ENCODE measurements around the gene LEF1.

LEF1 gene

GRCh38 chr4:108148316-108148715 is 20.4 kb downstream of the LEF1 start:
- no peak for DNase-seq (ENCODE audit: low read depth)

- DNase-seq (ENCODE audit: low read depth): no peak
Measured at GRCh38 chr4:108146819-108147218, 21.9 kb downstream of the LEF1 start.

GRCh38 chr4:108146336-108146735 is 22.4 kb downstream of the LEF1 start:
- no peak for DNase-seq (ENCODE audit: low read depth)

- DNase-seq (ENCODE audit: low read depth): peak; percentile 41
Measured at GRCh38 chr4:108144451-108144850, 24.3 kb downstream of the LEF1 start.

- DNase-seq (ENCODE audit: low read depth): no peak
Measured at GRCh38 chr4:108143515-108143914, 25.2 kb downstream of the LEF1 start.

- no peak for DNase-seq (ENCODE audit: low read depth)
Measured at GRCh38 chr4:108142870-108143269, 25.9 kb downstream of the LEF1 start.

GRCh38 chr4:108141213-108141950 is 27.4 kb downstream of the LEF1 start:
- DNase-seq (ENCODE audit: low read depth): no peak

- DNase-seq (ENCODE audit: low read depth): no peak
Measured at GRCh38 chr4:108140328-108140727, 28.4 kb downstream of the LEF1 start.

- DNase-seq (ENCODE audit: low read depth): no peak
Measured at GRCh38 chr4:108139089-108139488, 29.6 kb downstream of the LEF1 start.

GRCh38 chr4:108135549-108136209 is 33.1 kb downstream of the LEF1 start:
- no peak for DNase-seq (ENCODE audit: low read depth)

- DNase-seq (ENCODE audit: low read depth): no peak
Measured at GRCh38 chr4:108130955-108131354, 37.8 kb downstream of the LEF1 start.

GRCh38 chr4:108129196-108129595 is 39.5 kb downstream of the LEF1 start:
- no peak for DNase-seq (ENCODE audit: low read depth)

GRCh38 chr4:108126806-108127205 is 41.9 kb downstream of the LEF1 start:
- DNase-seq (ENCODE audit: low read depth): no peak

- DNase-seq (ENCODE audit: low read depth): no peak
Measured at GRCh38 chr4:108120789-108121188, 47.9 kb downstream of the LEF1 start.

GRCh38 chr4:108119199-108119800 is 49.4 kb downstream of the LEF1 start:
- DNase-seq (ENCODE audit: low read depth): no peak

- DNase-seq (ENCODE audit: low read depth): no peak
Measured at GRCh38 chr4:108118505-108118904, 50.2 kb downstream of the LEF1 start.

- DNase-seq (ENCODE audit: low read depth): no peak
Measured at GRCh38 chr4:108117418-108118182, 51.1 kb downstream of the LEF1 start.

GRCh38 chr4:108116423-108117168 is 52.1 kb downstream of the LEF1 start:
- no peak for DNase-seq (ENCODE audit: low read depth)

- DNase-seq (ENCODE audit: low read depth): no peak
Measured at GRCh38 chr4:108115168-108115526, 53.6 kb downstream of the LEF1 start.

GRCh38 chr4:108114503-108114902 is 54.2 kb downstream of the LEF1 start:
- DNase-seq (ENCODE audit: low read depth): no peak

GRCh38 chr4:108113229-108113628 is 55.5 kb downstream of the LEF1 start:
- no peak for DNase-seq (ENCODE audit: low read depth)

- no peak for DNase-seq (ENCODE audit: low read depth)
Measured at GRCh38 chr4:108111781-108112180, 57.0 kb downstream of the LEF1 start.

Measured in activated T-cell treated with anti-CD3 and anti-CD28 coated beads for 48 hours (primary cell).